GM13977 (cell line): ENCODE measurements around the gene ZNF2.

Source experiments
- DNase-seq: peaks from one replicate; pipeline ENCODE4 v3.0.0; 2012; ENCODE audit warnings: low spot score
- CTCF ChIP-seq: IDR thresholded peaks from 2 replicates; pipeline ENCODE4 v1.5.1; 2012; ENCODE audit warnings: mild to moderate bottlenecking, control low read depth; ENCODE audit not compliant: insufficient read depth; ENCODE audit errors: extremely low read depth, missing control alignments
- in situ Hi-C: fragments of 300-500 bp; cut with MboI; formaldehyde crosslinking; loops from one replicate; pipeline ENCODE4 v1.12.0; 2022; ENCODE audit warnings: low sequenced_read_pairs, low pct_unique_long_range_greater_than_20kb, mixed read lengths, inconsistent platforms; ENCODE audit not compliant: unreplicated experiment

Gene ZNF2

GRCh38 chr2:95165371-95166064 is at the start of gene ZNF2:
TSS of gene ZNF2 (plus strand) at chr2:95165809. CDS start at chr2:95176227, 10,418 bp downstream.
- no peak for TF ChIP-seq CTCF
- in situ Hi-C loops, result no loop called here
- DNase-seq, result peak; percentile 96

DNA sequence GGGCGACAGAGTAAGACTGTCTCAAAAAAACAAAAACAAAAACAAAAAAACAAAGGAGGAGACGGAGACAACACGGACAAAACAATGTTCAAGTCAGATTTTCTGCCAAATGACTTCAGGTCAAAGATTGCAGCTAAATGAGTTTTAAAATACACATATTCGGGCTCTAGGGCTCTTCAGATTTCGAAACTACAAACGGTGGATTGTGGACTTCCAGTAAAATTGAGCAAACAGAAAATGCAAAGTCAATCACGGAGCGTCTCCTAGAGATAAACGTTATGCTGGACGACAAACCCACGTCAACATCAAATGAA is 44.6 kb upstream of the ZNF2 start:
- no peak for DNase-seq
- TF ChIP-seq CTCF, result no peak
- in situ Hi-C loops, result no loop called here

GRCh38 chr2:95121407-95122196 is 44.0 kb upstream of the ZNF2 start, which contains the start of gene MRPS5:
TSS of gene MRPS5 (minus strand) at chr2:95121808. CDS start at chr2:95121791, 17 bp downstream.
- in situ Hi-C loops, result no loop called here

DNA sequence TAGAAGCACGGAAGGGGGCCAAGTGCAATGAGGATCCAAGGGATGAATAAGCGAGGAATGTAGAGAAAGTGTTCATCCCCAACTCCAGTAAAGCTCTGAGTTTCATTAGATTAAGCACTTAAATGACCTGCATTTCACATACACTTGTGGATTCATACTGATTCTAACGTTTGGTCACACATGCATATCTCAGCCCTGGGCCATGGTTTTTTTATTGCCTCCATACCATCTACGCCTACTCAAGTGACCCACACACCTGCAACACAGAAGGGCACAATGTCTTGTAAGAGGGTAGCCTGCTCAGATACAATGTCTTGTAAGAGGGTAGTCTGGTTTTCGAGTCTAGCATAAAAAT is 43.4 kb upstream of the ZNF2 start:
- TF ChIP-seq CTCF, result no peak
- DNase-seq, result no peak
- in situ Hi-C loops, result no loop called here

More at GRCh38 chr2:95121407-95122196, 44.0 kb upstream of the ZNF2 start, which contains the start of gene MRPS5:
- peak; percentile 94 for DNase-seq
- peak; percentile 12 for TF ChIP-seq CTCF

DNA sequence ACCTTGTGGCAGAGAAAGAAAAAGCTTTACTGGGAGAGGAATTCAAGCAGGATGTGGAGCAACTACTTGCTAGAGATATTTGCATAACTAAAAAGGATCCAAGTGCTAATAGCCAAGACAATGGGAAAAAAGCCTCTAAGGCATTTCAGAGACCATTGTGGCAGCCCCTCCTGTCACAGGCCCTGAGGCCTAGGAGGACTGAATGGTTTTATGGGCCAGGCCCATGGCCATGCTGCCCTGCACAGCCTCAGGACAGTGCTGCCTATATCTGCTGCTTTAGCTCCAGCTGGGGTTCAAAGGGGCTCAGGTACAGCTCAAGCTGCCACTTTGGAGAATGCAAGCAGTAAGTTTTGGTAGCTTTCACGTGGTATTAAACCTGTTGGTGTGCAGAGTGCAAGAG is 26.9 kb upstream of the ZNF2 start:
- in situ Hi-C loops, result no loop called here
- no peak for TF ChIP-seq CTCF

DNA sequence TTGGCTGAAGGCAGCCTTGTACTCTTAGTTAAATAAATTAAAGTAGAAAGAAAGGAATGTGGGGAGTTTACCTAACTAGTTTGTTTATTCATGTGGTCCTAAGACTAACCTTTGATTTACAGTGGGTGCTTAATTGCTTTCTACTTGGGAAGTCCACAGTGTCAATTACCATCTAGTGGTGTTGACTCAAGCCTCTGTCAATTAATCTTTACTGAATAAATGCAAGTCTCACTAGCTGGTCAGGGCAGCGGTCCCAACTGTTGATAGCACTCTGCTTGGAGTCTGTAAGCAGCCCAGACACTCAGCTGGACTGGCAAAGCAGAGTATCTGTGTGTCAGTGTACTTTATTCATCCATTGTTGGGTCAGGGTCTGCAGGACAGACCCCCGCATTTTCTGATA is 21.8 kb upstream of the ZNF2 start:
- DNase-seq, result no peak
- no peak for TF ChIP-seq CTCF
- in situ Hi-C loops, result no loop called here

More for the DNA sequence above, 26.9 kb upstream of the ZNF2 start:
- DNase-seq, result no peak
